Osteocyte (in vitro differentiated cells): ENCODE results near the gene ME3. TPM values are rescaled to one million over a fixed set of nuclear protein-coding genes. Genes with fewer than 3 reads are reported as not detected.
A peak's percentile ranks its signal among the peaks of the same experiment; 100 is the strongest.

Experiments
- DNase-seq: peaks from one replicate; pipeline ENCODE4 v3.0.0; 2021; ENCODE audit warnings: mixed read lengths; ENCODE audit not compliant: unreplicated experiment; ENCODE audit errors: extremely low spot score
- H3K27ac Mint-ChIP-seq: one replicate; pipeline ENCODE4 v1.8.0; 2021; ENCODE audit warnings: mild to moderate bottlenecking, mixed read lengths; ENCODE audit not compliant: unreplicated experiment
- H3K27me3 Mint-ChIP-seq: one replicate; pipeline ENCODE4 v1.8.0; 2021; ENCODE audit warnings: mixed read lengths; ENCODE audit not compliant: unreplicated experiment
- H3K36me3 Mint-ChIP-seq: one replicate; pipeline ENCODE4 v1.8.0; 2021; ENCODE audit warnings: mixed read lengths; ENCODE audit not compliant: unreplicated experiment
- H3K4me1 Mint-ChIP-seq: one replicate; pipeline ENCODE4 v1.8.0; 2021; ENCODE audit warnings: mixed read lengths; ENCODE audit not compliant: unreplicated experiment
- H3K4me3 Mint-ChIP-seq: one replicate; pipeline ENCODE4 v1.8.0; 2021; ENCODE audit warnings: mild to moderate bottlenecking, moderate library complexity, mixed read lengths; ENCODE audit not compliant: unreplicated experiment
- H3K9me3 Mint-ChIP-seq: one replicate; pipeline ENCODE4 v1.8.0; 2021; ENCODE audit warnings: mixed read lengths; ENCODE audit not compliant: unreplicated experiment
- total RNA-seq: library from RNA; stranded (reverse); gene quantifications from 2 replicates; pipeline ENCODE4 v1.2.1, GENCODE V29; 2021
- TF ChIP-seq, protein P1 (sequence below): fragments of 200-600 bp; sonication (generic); IDR thresholded peaks from 2 replicates; pipeline ENCODE4 v1.5.0; 2021; ENCODE audit warnings: antibody characterized with exemption, mild to moderate bottlenecking, moderate library complexity

Gene ME3
- total RNA-seq, 1 donor from 2014 or later = 19.5 TPM

DNA sequence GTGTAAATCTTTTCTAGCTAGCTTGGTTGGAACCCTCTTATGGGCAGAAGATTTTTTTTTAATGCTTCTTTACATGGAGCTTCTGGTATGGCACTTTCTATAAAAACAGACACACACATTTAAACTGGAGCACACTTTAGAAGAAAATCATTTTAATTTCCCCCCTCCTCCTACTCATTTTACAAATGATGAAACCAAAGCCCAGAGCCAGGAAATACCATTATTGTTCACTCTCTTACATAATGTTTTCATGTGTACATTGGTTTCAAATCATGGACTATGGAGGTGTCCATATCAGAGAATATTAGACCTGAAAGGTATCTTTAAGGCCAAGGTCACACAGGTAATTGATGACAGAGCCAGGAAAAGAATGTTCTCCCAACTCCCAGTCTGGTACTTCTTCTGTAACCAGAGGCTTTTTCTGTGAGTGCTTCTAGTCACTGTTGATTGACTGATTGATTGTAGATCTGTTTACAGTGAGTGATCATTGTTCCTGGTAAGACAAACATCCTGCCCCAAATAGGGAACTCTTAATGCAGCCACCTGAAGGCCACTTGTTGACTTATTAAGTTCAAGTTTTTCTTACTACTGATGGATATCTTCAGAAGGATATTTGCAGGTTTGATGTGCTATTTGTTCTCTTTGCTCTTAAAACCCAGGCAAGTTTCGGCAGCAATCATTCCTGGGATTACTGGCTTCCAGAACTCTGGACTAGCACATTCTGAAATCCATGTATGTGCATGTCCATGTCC, 26.8 kb upstream of the ME3 start:
- Mint-ChIP-seq H3K9me3 (no peaks in the 10 kb centered on the region), H3K27me3 (no peaks in the 10 kb centered on the region), H3K4me1 (peaks cover 49% of the 10 kb centered on the region), H3K27ac (no peak overlapping the region), H3K4me3 (no peak overlapping the region), H3K36me3 (no peaks in the 10 kb centered on the region)
- TF ChIP-seq, protein P1, sequence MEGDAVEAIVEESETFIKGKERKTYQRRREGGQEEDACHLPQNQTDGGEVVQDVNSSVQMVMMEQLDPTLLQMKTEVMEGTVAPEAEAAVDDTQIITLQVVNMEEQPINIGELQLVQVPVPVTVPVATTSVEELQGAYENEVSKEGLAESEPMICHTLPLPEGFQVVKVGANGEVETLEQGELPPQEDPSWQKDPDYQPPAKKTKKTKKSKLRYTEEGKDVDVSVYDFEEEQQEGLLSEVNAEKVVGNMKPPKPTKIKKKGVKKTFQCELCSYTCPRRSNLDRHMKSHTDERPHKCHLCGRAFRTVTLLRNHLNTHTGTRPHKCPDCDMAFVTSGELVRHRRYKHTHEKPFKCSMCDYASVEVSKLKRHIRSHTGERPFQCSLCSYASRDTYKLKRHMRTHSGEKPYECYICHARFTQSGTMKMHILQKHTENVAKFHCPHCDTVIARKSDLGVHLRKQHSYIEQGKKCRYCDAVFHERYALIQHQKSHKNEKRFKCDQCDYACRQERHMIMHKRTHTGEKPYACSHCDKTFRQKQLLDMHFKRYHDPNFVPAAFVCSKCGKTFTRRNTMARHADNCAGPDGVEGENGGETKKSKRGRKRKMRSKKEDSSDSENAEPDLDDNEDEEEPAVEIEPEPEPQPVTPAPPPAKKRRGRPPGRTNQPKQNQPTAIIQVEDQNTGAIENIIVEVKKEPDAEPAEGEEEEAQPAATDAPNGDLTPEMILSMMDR = no peak
- no peak for DNase-seq

DNA sequence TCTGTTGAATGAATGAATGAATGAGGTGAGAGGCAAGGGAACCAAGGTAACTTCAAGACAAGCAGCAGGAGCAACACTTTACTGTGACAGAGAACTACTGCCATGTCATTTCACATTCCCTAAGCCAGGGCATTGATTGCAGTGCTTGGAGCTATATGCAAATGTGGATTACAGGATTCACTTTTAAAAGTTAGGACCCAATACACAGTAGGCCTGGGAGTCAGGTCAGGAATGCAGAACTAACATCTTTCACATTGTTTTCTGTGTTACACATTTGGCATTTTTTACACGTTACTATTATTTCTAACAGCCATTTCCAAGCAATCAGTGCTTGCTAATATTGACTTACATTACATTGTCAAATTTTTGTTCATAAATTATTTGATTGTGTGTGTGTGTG, 26.2 kb upstream of the ME3 start:
- H3K9me3 Mint-ChIP-seq = no peaks in the 10 kb centered on the region
- no peak overlapping the region for H3K4me3 Mint-ChIP-seq
- no peak overlapping the region for H3K27ac Mint-ChIP-seq
- peaks cover 53% of the 10 kb centered on the region for H3K4me1 Mint-ChIP-seq
- TF ChIP-seq, protein P1 = no peak
- no peak for DNase-seq
- H3K27me3 Mint-ChIP-seq = no peaks in the 10 kb centered on the region
- H3K36me3 Mint-ChIP-seq = no peaks in the 10 kb centered on the region

DNA sequence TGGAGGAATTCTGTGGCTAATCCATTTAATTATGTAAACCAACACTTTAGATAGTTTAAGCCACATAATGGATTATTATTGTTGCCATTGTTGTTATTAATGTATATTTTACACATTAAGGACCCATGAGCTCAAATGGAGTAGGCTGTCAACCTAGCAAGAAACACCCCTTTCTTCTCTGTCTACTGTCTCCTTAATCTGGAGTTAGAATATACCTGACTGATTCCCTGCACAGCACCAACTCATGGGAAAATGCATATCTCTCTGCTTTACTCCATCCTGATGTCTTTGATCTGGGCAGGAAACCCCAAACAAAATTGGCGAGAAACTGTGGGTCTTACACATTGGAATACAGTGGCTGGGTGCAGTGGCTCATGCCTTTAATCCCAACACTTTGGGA, 24.0 kb upstream of the ME3 start:
- no peak for DNase-seq
- Mint-ChIP-seq H3K36me3 (no peaks in the 10 kb centered on the region), H3K4me1 (peaks cover 67% of the 10 kb centered on the region), H3K27ac (no peak overlapping the region), H3K9me3 (no peaks in the 10 kb centered on the region), H3K27me3 (no peaks in the 10 kb centered on the region), H3K4me3 (no peak overlapping the region)
- TF ChIP-seq, protein P1 = no peak

DNA sequence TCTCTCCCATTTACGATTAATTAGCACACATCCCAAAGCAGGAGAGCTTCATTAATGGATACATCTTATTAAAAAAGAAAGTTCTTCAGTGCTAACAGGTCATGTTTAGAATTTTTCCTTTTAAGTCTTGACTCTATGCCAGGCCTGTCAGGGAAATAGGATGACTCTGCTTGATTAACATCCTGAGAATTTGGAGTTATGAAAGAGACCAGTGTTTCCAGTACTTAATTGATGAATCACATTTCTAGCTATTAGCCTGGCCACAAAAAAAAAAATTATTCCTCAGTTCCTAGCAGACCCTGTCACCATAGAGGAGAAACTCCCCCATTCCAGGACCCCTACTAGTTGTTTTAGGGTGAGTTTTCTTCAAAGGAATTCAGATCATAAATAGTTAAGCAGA, 23.6 kb upstream of the ME3 start:
- no peak overlapping the region for H3K4me3 Mint-ChIP-seq
- TF ChIP-seq, protein P1 = no peak
- H3K9me3 Mint-ChIP-seq = no peaks in the 10 kb centered on the region
- no peak for DNase-seq
- no peaks in the 10 kb centered on the region for H3K27me3 Mint-ChIP-seq
- peaks cover 67% of the 10 kb centered on the region for H3K4me1 Mint-ChIP-seq
- H3K27ac Mint-ChIP-seq = peak overlapping the region; percentile 31
- H3K36me3 Mint-ChIP-seq = no peaks in the 10 kb centered on the region

DNA sequence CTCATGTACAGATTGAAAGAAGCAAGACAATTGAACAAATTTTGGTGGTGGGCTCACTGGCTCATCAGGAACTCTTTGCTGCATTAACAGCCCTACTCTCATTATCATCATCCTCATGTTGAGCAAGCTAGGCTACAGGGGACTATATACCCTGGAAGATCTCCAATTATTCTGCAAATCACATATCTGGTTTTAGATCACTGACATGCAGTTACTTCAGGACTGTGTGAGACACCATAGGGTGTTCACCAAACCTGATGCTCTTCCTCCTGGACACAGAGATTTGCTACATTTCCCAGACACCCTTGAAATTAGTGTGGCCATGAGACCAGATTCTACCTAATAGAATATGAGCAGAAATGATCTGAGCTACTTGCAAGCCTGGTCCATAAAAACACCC, 23.0 kb upstream of the ME3 start:
- Mint-ChIP-seq H3K27ac (no peak overlapping the region), H3K9me3 (no peaks in the 10 kb centered on the region), H3K27me3 (no peaks in the 10 kb centered on the region), H3K4me1 (peaks cover 67% of the 10 kb centered on the region), H3K4me3 (no peak overlapping the region), H3K36me3 (no peaks in the 10 kb centered on the region)
- TF ChIP-seq, protein P1 = no peak
- no peak for DNase-seq
